Uterus (tissue), 2 donors: ENCODE measurements around the gene PPP1R16B.

ENCODE experiments used
- POLR2A ChIP-seq, 2 donors: fragments of 450-650 bp; IDR thresholded peaks; one replicate each; pipeline ENCODE4 v1.6.1; 2016; ENCODE audit warnings: antibody characterized with exemption in 2 of 2, mild to moderate bottlenecking in 1 of 2, moderate library complexity in 1 of 2
- TF ChIP-seq, protein P1 (sequence below), 4 experiments: fragments of 200-600 bp in 2 of 4; fragments of 450-650 bp in 2 of 4; sonication (generic) in 2 of 4; IDR thresholded peaks; one replicate each; pipeline ENCODE4 v1.5.1; 2016 to 2019; ENCODE audit warnings: antibody characterized with exemption in 4 of 4, mild to moderate bottlenecking in 2 of 4, moderate library complexity in 1 of 4

DNA sequence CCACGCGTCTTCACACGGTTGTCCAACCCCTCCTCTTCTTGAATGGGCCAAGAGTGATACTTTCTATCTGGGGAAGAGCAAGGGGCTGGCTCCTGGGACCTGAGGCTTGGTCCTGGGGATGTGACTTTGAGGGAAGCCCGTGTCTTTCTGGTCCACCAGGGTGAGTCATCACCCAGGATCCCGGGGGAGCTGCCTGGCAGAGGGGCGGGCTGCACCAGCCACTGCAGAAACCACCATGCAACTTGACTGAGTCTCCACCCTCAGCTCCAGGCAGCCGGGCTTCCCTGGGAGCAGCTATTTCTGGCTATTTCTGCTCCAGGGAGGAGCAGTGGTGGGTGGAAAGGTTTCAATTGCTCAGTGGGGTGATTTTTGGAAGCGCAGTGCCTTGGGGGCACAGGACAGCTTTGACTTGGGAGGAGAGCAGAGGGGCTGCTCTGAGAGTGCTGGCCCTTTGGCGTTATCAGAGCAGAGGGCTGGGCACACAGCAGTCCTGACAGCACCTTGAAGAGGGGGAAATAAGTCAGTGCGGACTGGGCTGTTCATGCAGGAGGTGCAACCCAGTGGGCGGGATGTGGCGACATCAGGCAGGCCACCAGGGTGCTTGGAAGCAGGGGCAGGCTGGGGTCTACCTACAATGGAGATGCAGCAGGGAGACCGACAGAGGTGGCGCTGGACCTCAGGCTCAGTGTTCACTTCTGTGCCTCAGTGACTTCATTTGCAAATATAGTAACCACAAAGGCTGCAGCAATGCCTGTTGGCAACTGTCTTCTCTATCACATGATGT lies 75.6 kb downstream of the PPP1R16B start:
- no peak for TF ChIP-seq POLR2A (IDR thresholded peaks at IDR 0.05)
- TF ChIP-seq, protein P1, sequence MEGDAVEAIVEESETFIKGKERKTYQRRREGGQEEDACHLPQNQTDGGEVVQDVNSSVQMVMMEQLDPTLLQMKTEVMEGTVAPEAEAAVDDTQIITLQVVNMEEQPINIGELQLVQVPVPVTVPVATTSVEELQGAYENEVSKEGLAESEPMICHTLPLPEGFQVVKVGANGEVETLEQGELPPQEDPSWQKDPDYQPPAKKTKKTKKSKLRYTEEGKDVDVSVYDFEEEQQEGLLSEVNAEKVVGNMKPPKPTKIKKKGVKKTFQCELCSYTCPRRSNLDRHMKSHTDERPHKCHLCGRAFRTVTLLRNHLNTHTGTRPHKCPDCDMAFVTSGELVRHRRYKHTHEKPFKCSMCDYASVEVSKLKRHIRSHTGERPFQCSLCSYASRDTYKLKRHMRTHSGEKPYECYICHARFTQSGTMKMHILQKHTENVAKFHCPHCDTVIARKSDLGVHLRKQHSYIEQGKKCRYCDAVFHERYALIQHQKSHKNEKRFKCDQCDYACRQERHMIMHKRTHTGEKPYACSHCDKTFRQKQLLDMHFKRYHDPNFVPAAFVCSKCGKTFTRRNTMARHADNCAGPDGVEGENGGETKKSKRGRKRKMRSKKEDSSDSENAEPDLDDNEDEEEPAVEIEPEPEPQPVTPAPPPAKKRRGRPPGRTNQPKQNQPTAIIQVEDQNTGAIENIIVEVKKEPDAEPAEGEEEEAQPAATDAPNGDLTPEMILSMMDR (IDR thresholded peaks at IDR 0.05), result no peak
